HepG2 (cell line): Measurements from ENCODE around the gene PHACTR3. TPM values are rescaled to one million over a fixed set of nuclear protein-coding genes. Genes with fewer than 3 reads are reported as not detected.

ENCODE experiments used
- CBX1 ChIP-seq: IDR thresholded peaks from one replicate; pipeline ENCODE4 v1.6.1; 2016; ENCODE audit warnings: antibody characterized with exemption, low read depth
- CSRNP1 ChIP-seq: sonication (generic); formaldehyde crosslinking; IDR thresholded peaks from 2 replicates; pipeline ENCODE4 v1.8.1; 2023; ENCODE audit warnings: mild to moderate bottlenecking, missing genetic modification reagents
- KDM2A ChIP-seq: sonication (generic); formaldehyde crosslinking; IDR thresholded peaks from 2 replicates; pipeline ENCODE4 v1.4.0; 2020; ENCODE audit warnings: low read depth, missing genetic modification reagents, borderline replicate concordance
- NR2F6 ChIP-seq, 2 experiments: IDR thresholded peaks; 2 replicates each; pipeline ENCODE4 v1.6.1; 2016; ENCODE audit warnings: antibody characterized with exemption in 1 of 2, mild to moderate bottlenecking in 1 of 2
- SALL1 ChIP-seq: sonication (generic); formaldehyde crosslinking; IDR thresholded peaks from 2 replicates; pipeline ENCODE4 v1.8.0; 2022; ENCODE audit warnings: mild to moderate bottlenecking, missing genetic modification reagents
- ZBED4 ChIP-seq: sonication (generic); formaldehyde crosslinking; IDR thresholded peaks from 2 replicates; pipeline ENCODE4 v1.4.0; 2020; ENCODE audit warnings: missing genetic modification reagents, borderline replicate concordance
- ZBTB44 ChIP-seq: sonication (generic); formaldehyde crosslinking; IDR thresholded peaks from 2 replicates; pipeline ENCODE4 v1.4.0; 2020; ENCODE audit warnings: missing genetic modification reagents
- ZNF430 ChIP-seq: sonication (generic); formaldehyde crosslinking; IDR thresholded peaks from 2 replicates; pipeline ENCODE4 v1.9.0; 2021; ENCODE audit warnings: mild to moderate bottlenecking, missing genetic modification reagents
- ZNF510 ChIP-seq: sonication (generic); formaldehyde crosslinking; IDR thresholded peaks from 2 replicates; pipeline ENCODE4 v1.4.0; 2020; ENCODE audit warnings: low read depth, mild to moderate bottlenecking, missing genetic modification reagents
- polyA plus RNA-seq, 8 experiments: library from polyadenylated mRNA; depleted of rRNA in 3 of 8; stranded (reverse) in 7 of 8; unstranded in 1 of 8; fragments of >200 nt; fragmentation: Illumina TruSeq in 4 of 8; extraction: Trizol in 4 of 8; gene quantifications; 2 replicates each; pipeline versions ENCODE4 v1.2.1 to v1.2.3, GENCODE V29; 2011 to 2016; ENCODE audit warnings: low read depth in 4 of 8, missing spikeins in 1 of 8, mixed read lengths in 1 of 8; ENCODE audit not compliant: insufficient read depth in 1 of 8
- total RNA-seq, 5 experiments: library from RNA; depleted of rRNA; stranded (reverse); fragments of >200 nt; fragmentation: Illumina TruSeq; extraction: Trizol; gene quantifications; 2 replicates each; pipeline ENCODE4 v1.2.3, GENCODE V29; 2016; ENCODE audit warnings: low read depth in 1 of 5
- TF ChIP-seq, protein P1 (sequence below): IDR thresholded peaks from 2 replicates; pipeline ENCODE4 v1.6.1; 2018; ENCODE audit warnings: missing genetic modification reagents, mild to moderate bottlenecking, missing compliant biosample characterization
- TF ChIP-seq, protein P2 (sequence below): sonication (generic); formaldehyde crosslinking; IDR thresholded peaks from 2 replicates; pipeline ENCODE4 v1.8.1; 2023; ENCODE audit warnings: mild to moderate bottlenecking, inconsistent platforms, moderate library complexity, missing genetic modification reagents, borderline replicate concordance
- TF ChIP-seq, protein P3 (sequence below): sonication (generic); formaldehyde crosslinking; IDR thresholded peaks from 2 replicates; pipeline ENCODE4 v1.4.0; 2020; ENCODE audit warnings: missing genetic modification reagents

Gene PHACTR3
- total and polyA plus RNA-seq, 2 of the 13 experiments (the other 11 are each of a cell fraction or from before 2014, with no cell fraction given) = not detected

GRCh38 chr20:59598625-59599310 is 5.6 kb upstream of the PHACTR3 start (continued):
- TF ChIP-seq, protein P1, sequence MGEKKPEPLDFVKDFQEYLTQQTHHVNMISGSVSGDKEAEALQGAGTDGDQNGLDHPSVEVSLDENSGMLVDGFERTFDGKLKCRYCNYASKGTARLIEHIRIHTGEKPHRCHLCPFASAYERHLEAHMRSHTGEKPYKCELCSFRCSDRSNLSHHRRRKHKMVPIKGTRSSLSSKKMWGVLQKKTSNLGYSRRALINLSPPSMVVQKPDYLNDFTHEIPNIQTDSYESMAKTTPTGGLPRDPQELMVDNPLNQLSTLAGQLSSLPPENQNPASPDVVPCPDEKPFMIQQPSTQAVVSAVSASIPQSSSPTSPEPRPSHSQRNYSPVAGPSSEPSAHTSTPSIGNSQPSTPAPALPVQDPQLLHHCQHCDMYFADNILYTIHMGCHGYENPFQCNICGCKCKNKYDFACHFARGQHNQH (CRISPR knock-in tag) = no peak
- TF ChIP-seq ZBED4 (CRISPR knock-in tag) (peak; percentile 49; the same call in 1 of the 2 replicates), CBX1 (peak; percentile 67), ZNF430 (0 out of 2 replicates have a peak, but pooled peaks have one; percentile 27), ZNF510 (CRISPR knock-in tag) (no peak), SALL1 (CRISPR knock-in tag) (peak; percentile 52; the same call in 1 of the 2 replicates), KDM2A (CRISPR knock-in tag) (peak; percentile 64; the same call in 1 of the 2 replicates), CSRNP1 (CRISPR knock-in tag) (no peak), NR2F6 (IDR thresholded peaks at IDR 0.05) (peak; percentile 44; the same call in 1 of the 2 replicates), NR2F6 (CRISPR knock-in tag; IDR thresholded peaks at IDR 0.05) (peak; percentile 55; the same call in 1 of the 2 replicates), ZBTB44 (CRISPR knock-in tag) (no peak)
- TF ChIP-seq, protein P2, sequence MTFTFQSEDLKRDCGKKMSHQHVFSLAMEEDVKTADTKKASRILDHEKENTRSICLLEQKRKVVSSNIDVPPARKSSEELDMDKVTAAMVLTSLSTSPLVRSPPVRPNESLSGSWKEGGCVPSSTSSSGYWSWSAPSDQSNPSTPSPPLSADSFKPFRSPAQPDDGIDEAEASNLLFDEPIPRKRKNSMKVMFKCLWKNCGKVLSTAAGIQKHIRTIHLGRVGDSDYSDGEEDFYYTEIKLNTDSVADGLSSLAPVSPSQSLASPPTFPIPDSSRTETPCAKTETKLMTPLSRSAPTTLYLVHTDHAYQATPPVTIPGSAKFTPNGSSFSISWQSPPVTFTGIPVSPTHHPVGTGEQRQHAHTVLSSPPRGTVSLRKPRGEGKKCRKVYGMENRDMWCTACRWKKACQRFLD (CRISPR knock-in tag) = 0 out of 2 replicates have a peak, but pooled peaks have one; percentile 62
- TF ChIP-seq, protein P3, sequence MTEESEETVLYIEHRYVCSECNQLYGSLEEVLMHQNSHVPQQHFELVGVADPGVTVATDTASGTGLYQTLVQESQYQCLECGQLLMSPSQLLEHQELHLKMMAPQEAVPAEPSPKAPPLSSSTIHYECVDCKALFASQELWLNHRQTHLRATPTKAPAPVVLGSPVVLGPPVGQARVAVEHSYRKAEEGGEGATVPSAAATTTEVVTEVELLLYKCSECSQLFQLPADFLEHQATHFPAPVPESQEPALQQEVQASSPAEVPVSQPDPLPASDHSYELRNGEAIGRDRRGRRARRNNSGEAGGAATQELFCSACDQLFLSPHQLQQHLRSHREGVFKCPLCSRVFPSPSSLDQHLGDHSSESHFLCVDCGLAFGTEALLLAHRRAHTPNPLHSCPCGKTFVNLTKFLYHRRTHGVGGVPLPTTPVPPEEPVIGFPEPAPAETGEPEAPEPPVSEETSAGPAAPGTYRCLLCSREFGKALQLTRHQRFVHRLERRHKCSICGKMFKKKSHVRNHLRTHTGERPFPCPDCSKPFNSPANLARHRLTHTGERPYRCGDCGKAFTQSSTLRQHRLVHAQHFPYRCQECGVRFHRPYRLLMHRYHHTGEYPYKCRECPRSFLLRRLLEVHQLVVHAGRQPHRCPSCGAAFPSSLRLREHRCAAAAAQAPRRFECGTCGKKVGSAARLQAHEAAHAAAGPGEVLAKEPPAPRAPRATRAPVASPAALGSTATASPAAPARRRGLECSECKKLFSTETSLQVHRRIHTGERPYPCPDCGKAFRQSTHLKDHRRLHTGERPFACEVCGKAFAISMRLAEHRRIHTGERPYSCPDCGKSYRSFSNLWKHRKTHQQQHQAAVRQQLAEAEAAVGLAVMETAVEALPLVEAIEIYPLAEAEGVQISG (CRISPR knock-in tag) = peak; percentile 55
